Astrocyte of the hippocampus (primary cell): Measurements from ENCODE around the gene TXNL4A.
A peak's percentile ranks its signal among the peaks of the same experiment; 100 is the strongest.

Source experiments
- DNase-seq: peaks from one replicate; pipeline ENCODE4 v3.0.0; 2011; ENCODE audit warnings: low read depth, low spot score

The TXNL4A gene

GRCh38 chr18:79935925-79936324 is 52.4 kb downstream of the TXNL4A start:
- DNase-seq = no peak

GRCh38 chr18:79935499-79935898 is 52.9 kb downstream of the TXNL4A start:
- DNase-seq = no peak

- no peak for DNase-seq
Measured at GRCh38 chr18:79935098-79935480, 53.3 kb downstream of the TXNL4A start.

- DNase-seq = no peak
Measured at GRCh38 chr18:79934311-79935097, 53.9 kb downstream of the TXNL4A start.

GRCh38 chr18:79933765-79934164 is 54.6 kb downstream of the TXNL4A start:
- no peak for DNase-seq

- no peak for DNase-seq
Measured at GRCh38 chr18:79932907-79933306, 55.5 kb downstream of the TXNL4A start.

- no peak for DNase-seq
Measured at GRCh38 chr18:79931475-79931874, 56.9 kb downstream of the TXNL4A start.

GRCh38 chr18:79930020-79930642 is 58.2 kb downstream of the TXNL4A start:
- no peak for DNase-seq

- DNase-seq = no peak
Measured at GRCh38 chr18:79928563-79928960, 59.8 kb downstream of the TXNL4A start.

GRCh38 chr18:79927607-79928562 is 60.5 kb downstream of the TXNL4A start:
- DNase-seq = no peak

- DNase-seq = peak; percentile 14
Measured at GRCh38 chr18:79926715-79927606, 61.4 kb downstream of the TXNL4A start.

GRCh38 chr18:79926306-79926705 is 62.1 kb downstream of the TXNL4A start:
- DNase-seq = no peak

- peak; percentile 42 for DNase-seq
Measured at GRCh38 chr18:79924814-79925731, 63.3 kb downstream of the TXNL4A start.

GRCh38 chr18:79923896-79924585 is 64.3 kb downstream of the TXNL4A start:
- no peak for DNase-seq

GRCh38 chr18:79922971-79923411 is 65.4 kb downstream of the TXNL4A start:
- no peak for DNase-seq

GRCh38 chr18:79921984-79922965 is 66.1 kb downstream of the TXNL4A start:
- DNase-seq = no peak
